GM19397 (cell line): Measurements from ENCODE around the gene COL19A1.
A peak's percentile ranks its signal among the peaks of the same experiment; 100 is the strongest.
"Not testable (repeated sequence)": the region's sequence is repeated elsewhere in the genome, so short reads cannot be mapped to it uniquely, and the experiment has no call there.

Source experiments
- ATAC-seq: cut with Tn5 transposase; IDR thresholded peaks from one replicate; pipeline ENCODE4 v1.9.1; 2021; ENCODE audit warnings: mild to moderate bottlenecking, moderate library complexity; ENCODE audit not compliant: unreplicated experiment

COL19A1 gene

DNA sequence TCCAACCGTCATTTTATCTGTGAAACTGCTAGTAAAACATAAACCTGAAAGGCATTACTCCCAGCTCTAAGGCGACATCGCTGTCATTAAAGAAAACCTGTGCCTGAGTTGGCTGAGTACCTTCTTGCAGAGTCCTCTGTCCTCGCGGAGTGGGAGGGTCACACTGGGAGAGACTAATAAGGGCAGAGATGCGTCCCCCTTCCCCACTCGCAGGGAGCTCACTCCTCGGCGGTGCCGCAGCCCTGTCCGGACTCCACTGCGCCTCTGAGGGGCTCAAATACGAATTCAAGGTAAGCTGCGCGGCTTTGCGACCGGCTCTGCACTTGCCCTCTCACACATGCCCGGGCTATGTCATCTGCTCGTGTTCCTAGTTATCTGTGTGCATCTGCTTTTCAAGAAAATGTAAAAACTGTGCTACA lies at the start of gene COL19A1:
Gene COL19A1, plus strand, starts transcription at position 206 of the 419 bp plus-strand sequence. CDS start 13,012 bp downstream, outside the sequence.
- peak; percentile 56 for ATAC-seq

DNA sequence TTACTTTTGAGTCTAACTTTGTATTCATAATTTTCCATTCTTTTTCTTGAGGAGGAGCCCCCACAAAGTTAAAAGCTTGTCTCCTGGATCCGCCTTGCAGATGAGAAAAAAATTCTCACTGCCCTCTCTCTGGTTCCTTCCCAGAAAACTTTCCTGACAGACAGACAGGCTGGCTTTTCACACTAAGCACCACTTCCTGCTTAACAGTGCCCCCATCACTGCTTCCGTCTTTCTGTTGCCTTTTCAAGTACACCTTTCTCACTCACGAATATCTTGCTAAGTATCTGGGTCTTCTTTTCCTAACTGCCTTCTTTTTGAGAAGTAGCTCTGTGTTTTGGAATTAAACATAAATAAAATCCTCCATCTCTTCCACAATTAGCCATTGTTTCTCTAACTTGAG lies 49.8 kb upstream of the COL19A1 start:
- ATAC-seq: no peak

DNA sequence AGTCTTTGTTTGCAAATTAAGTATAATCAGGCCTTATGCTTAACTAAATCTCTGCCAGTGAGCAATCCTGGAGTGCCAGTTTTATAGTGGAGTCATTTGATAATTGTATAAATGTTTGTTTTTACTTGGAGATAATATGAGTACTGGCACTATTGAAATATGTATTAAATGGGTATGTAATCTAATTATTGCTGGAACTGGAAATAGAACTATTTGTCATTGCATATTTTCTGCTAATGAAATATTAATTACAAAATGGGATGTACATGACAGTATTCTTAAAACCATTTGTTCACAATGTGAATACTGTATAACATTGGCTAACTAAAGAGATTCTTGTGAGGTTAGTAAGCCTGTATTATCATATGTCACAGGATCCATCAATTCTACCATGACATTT lies 49.0 kb upstream of the COL19A1 start:
- ATAC-seq: no peak

DNA sequence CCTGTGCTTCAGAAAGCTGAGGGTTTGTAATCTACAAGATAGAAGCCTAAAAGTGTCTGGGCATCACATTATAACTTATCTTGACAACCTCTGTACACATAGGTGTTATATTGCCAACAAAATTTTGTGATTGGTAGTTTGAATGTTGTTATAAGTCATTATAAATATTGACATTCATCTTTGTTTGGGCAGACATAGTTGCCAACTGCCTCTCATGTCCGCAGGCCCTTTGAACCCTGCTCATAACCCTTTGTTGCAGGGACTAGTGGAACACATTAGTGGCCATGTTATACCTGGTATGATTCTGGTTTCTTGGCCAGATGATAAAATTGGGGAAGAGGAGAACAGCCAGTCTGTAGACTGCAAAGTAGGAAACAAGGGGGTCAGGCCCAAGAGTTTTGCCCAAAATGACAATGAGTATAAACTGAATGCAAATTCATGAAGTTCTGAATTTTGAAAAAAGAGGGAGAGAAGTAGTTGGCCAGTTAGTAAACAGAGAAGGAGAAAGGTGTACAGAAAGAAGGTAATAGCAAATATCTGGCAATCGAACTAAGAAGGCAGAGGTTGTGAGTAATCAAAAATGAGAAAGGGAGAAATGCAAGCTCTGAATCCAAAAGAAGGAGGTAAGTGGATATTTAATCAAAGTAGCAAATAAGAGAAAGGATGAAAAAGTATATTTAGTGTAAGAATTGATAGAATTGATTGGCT lies 48.0 kb upstream of the COL19A1 start:
- ATAC-seq: no peak

- no peak for ATAC-seq
These were observed 47.2 kb upstream of the COL19A1 start for GRCh38 chr6:69819138-69819537.

- ATAC-seq: no peak
These were observed 46.3 kb upstream of the COL19A1 start for GRCh38 chr6:69820018-69820417.

GRCh38 chr6:69820438-69820837 lies 45.9 kb upstream of the COL19A1 start:
- no peak for ATAC-seq

- ATAC-seq: not testable (repeated sequence)
These were observed 42.0 kb upstream of the COL19A1 start for GRCh38 chr6:69824355-69824754.

DNA sequence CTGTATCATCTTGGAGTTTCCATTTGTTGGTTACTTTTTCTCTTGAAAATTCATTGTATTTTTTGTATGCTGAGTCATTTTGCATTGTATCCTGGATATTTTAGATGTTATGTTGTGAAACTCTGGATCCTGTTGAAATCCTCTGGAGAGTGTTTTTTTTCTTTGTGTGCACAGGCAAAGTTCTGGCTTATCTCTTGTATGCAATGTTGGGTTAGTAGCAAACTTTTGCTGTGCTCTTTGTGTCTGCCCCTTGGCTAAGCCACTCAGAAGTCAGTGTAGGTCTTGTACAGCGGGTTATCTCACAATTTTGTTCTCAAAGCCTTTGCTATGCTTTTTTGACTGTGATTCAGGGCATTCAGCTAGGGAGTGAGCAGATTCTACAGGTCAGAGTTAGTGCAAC lies 40.5 kb upstream of the COL19A1 start:
- ATAC-seq: no peak

GRCh38 chr6:69827276-69827893 lies 39.0 kb upstream of the COL19A1 start:
- ATAC-seq: no peak

DNA sequence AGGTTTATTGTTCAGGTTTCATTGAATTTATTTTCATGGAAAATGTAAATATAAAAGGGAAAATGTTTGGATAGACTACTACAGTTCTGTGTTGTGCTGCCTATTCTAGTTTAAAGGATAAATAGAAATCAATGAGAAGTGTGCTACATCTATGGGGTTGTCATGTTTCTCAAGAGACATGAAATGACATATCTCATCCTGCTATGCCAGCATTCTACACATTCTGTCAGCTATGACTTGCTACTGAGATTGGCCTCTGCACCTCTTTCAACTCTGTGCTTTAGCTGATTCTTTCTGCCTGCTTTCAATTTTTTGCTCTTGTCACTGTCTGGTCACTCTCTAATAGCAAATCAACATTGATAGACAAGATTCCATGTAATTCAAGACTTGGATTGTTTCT lies 33.8 kb upstream of the COL19A1 start:
- ATAC-seq: no peak

DNA sequence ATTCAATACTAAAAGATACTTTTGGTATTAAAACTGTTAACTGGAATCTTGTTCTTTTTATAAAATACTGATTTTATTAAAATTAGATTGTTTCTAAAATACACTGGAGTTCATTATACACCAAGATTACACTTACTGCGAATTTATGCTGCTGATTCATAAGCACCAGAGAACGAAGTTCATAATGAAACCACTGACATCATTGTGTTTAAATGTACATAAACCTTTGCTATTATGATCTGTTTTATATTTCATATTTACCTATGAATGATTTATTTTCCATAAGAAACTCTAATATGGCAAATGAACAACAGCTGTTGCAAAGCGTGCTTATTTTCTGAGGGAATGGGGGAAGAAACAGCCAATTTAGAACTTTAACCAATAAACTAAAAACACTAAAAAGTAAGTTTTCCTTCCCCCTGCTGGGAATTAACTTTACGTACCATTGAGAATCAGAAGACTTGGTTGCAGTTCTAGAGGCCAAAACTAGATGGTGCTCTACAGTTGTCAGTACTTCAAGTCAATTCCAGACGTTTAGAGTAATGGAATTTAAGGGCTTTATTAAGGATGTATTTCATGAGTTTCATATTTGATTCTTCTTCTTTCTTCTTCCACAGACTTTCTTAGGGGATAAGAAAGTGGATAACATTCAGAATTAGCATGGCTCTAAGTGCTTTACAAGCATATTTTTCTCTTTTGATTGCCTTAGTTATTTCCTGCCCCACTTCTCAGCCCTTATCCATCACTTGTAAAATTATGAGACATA lies 30.8 kb upstream of the COL19A1 start:
- peak; percentile 76 for ATAC-seq

GRCh38 chr6:69841862-69842261 lies 24.5 kb upstream of the COL19A1 start:
- ATAC-seq: no peak

DNA sequence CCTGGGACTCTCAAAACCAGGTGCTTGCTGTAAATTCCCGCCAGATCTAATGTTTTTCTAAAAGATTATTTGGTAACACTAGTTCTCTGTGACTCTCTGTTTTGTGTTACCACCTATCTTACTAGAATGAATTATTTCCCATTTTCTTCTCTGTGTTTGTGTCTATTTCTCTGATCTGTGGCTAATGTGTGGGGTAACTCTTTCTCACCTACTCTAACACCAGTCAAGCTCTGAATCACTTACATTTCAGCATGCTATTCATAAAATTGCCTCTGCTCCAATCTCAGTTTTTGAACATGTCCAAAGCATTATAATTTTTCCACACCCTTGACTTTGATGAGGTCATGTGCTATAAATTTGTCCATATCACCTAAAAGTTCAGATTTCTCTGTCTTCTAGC lies 23.2 kb upstream of the COL19A1 start:
- no peak for ATAC-seq

DNA sequence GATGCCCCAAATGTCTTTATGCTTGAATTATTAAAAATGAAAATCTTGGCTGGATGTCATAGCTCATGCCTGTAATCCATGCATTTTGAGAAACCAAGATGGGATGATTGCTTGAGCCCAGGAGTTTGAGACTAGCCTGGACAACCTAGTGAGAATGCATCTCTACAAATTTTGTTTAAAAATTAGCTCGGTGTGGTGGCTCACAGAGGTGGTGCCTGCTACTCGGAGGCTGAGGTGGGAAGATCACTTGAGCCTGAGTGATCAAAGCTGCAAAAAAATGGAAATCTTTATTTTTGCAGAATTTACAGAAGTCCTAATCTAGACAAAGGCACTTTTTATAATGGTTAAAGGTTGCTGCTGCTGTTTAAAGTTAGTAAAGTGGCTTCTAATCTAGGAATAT lies 20.0 kb upstream of the COL19A1 start:
- no peak for ATAC-seq

DNA sequence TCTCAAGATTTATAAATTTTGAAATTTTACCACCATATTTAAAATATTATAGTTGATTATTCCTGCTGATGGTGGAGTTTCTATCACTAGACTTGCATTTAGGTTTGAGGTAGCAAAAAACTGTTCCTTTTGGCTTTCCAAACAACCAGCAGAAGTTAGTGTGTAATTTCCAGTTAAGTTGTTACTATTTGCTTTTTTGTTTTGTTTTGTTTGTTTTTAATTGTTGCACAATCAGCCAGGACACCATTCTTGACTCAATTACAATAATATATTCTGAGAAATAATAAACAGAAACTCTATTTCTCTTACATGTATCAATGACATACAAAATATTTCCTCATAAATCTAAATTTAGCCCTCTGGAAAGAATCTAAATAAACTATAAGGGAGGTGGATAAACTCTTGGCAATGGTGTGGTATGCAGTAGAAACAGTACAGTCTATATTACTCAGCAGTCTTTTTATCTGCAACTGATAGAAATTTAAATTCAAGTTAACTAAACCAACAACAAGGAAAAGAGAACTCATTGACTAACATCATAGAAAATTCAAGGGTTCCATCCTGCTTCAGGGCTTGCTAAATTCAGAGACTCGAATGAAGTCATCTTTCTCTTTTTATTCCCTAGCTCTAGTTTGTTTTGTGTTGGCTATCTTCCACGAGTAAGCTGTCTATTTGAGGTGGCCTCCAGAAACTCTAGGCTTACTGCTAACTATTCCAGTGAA lies 19.4 kb upstream of the COL19A1 start:
- ATAC-seq: no peak

GRCh38 chr6:69847492-69847788 lies 18.9 kb upstream of the COL19A1 start:
- ATAC-seq: no peak

DNA sequence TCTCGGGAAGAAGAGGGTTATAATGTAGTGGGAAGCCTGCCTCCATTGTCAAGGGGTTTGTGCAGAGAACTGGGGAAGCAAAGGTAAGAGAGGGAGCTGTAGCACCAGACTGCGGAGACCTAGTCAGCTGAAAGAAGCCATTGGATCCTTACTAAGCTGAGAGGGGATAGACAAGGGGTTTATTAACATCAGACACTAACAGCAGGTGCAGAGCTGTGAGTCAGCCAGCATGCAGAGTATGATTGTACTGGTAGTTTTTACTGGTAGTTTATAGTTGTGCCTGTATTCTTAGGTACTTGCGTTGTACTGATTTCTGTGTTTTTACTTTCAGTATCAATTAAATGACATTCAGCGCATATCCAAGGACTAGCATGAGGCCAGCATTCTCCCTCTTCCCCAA lies 17.8 kb upstream of the COL19A1 start:
- no peak for ATAC-seq

DNA sequence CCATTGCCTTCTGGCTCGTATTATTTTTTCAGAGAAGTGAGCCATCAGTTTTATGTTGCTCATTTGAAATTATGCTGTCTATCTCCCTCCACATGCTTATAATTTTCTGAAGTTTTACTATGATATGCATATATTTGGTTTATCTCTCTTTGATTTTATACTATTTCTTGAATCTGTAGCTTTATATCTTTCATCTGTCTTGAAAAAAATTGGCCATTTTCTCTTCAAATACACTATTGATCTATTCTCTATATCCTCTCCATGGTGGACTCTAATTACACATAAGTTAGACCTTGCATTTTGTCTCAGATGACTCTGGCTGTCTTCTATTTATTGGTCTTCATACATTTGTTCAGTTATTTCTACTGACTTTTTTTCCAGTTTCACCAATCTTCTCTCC lies 13.7 kb upstream of the COL19A1 start:
- ATAC-seq: no peak

- ATAC-seq: no peak
These were observed 4.4 kb upstream of the COL19A1 start for GRCh38 chr6:69861986-69862385.

- ATAC-seq: no peak
These were observed 2.6 kb upstream of the COL19A1 start for GRCh38 chr6:69863766-69864165.

DNA sequence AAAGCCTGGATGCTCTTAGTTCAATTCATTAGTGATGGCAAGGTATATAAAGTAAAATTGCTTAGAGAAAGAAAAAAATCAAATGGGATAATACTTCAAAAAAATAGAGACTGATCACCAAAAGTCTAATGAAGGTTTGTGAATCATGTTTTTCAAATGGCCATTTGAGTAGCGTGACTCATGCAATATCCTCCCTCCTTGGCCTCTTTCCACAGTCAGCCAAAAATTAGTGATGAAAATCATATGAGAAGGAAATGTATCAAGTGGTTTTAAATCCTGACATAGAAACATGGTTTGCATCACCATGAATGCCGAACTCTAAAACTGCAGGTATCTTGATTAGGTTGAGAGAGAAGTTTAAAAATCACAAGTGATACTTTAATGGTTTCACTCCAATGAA lies 1.2 kb upstream of the COL19A1 start:
- ATAC-seq: no peak
